Muscle of leg (tissue), 11 donors: ENCODE measurements around the gene AGBL4. TPM values are rescaled to one million over a fixed set of nuclear protein-coding genes. Genes with fewer than 3 reads are reported as not detected.
A peak's percentile ranks its signal among the peaks of the same experiment; 100 is the strongest.

Experiments used
- DNase-seq: peaks from one replicate; pipeline ENCODE4 v3.0.0; 2013
- H3K27ac ChIP-seq: one replicate; pipeline ENCODE4 v1.5.1; 2013; ENCODE audit warnings: mild to moderate bottlenecking, low read length, control low read depth
- H3K27me3 ChIP-seq: one replicate; pipeline ENCODE4 v1.6.1; 2013; ENCODE audit warnings: low read length; ENCODE audit not compliant: control insufficient read depth, insufficient read depth
- H3K36me3 ChIP-seq: one replicate; pipeline ENCODE4 v1.6.1; 2013; ENCODE audit warnings: low read length; ENCODE audit not compliant: control insufficient read depth, insufficient read depth
- H3K4me1 ChIP-seq: one replicate; pipeline ENCODE4 v1.6.1; 2013; ENCODE audit warnings: low read length; ENCODE audit not compliant: control insufficient read depth, insufficient read depth
- H3K4me3 ChIP-seq: one replicate; pipeline ENCODE4 v1.5.1; 2013; ENCODE audit warnings: low read length, control low read depth
- H3K9me3 ChIP-seq: replicated peaks from 2 replicates; pipeline ENCODE4 v1.6.1; 2013; ENCODE audit warnings: low read depth, low read length; ENCODE audit not compliant: control insufficient read depth
- WGBS: methylation state at CpG from one replicate; pipeline ENCODE4 v1.1.5; 2013; ENCODE audit warnings: missing lambda C conversion rate; ENCODE audit not compliant: insufficient coverage; 5-methylcytosine and 5-hydroxymethylcytosine counted together
- polyA plus RNA-seq, 8 donors: library from polyadenylated mRNA; unstranded; fragments of 120-200 nt; gene quantifications; one replicate each; pipeline versions ENCODE4 v1.2.1 to v1.2.3, GENCODE V29; 2013; ENCODE audit warnings: inconsistent platforms in 1 of 8, low replicate concordance in 1 of 8; ENCODE audit not compliant: insufficient read length in 8 of 8, insufficient read depth in 1 of 8
- total RNA-seq: library from RNA; stranded (reverse); fragments of 120-200 nt; gene quantifications from one replicate; pipeline ENCODE4 v1.2.4, GENCODE V29; 2013

Gene AGBL4
- total and polyA plus RNA-seq, 9 donors, result 0.05 to 0.50 (median 0.18) TPM

GRCh38 chr1:48644190-48644900, 1379.4 kb downstream of the AGBL4 start:
- no peak overlapping the region for H3K4me3 ChIP-seq
- H3K9me3 ChIP-seq, result no peaks in the 10 kb centered on the region
- DNase-seq, result no peak
- no peaks in the 10 kb centered on the region for H3K4me1 ChIP-seq
- H3K27ac ChIP-seq, result no peak overlapping the region
- 74% methylated on average over 4 of the region's 7 CpGs for WGBS
- H3K27me3 ChIP-seq, result peaks cover 2% of the 10 kb centered on the region
- H3K36me3 ChIP-seq, result no peaks in the 10 kb centered on the region

GRCh38 chr1:48643193-48643592, 1380.6 kb downstream of the AGBL4 start:
- WGBS, result 90% methylated on average over 1 of the region's 1 CpG
- Histone ChIP-seq H3K4me1 (no peaks in the 10 kb centered on the region), H3K27ac (no peak overlapping the region), H3K27me3 (peaks cover 2% of the 10 kb centered on the region), H3K4me3 (no peak overlapping the region), H3K36me3 (no peaks in the 10 kb centered on the region), H3K9me3 (no peaks in the 10 kb centered on the region)
- no peak for DNase-seq

- H3K27ac ChIP-seq, result no peak overlapping the region
- no peaks in the 10 kb centered on the region for H3K4me1 ChIP-seq
- no peak for DNase-seq
- no peak overlapping the region for H3K4me3 ChIP-seq
- peaks cover 2% of the 10 kb centered on the region for H3K27me3 ChIP-seq
- 60% methylated on average over 1 of the region's 5 CpGs for WGBS
- no peaks in the 10 kb centered on the region for H3K9me3 ChIP-seq
- H3K36me3 ChIP-seq, result no peaks in the 10 kb centered on the region
Observed at GRCh38 chr1:48640836-48641492, 1382.8 kb downstream of the AGBL4 start.

- WGBS, result 75% methylated on average over 2 of the region's 3 CpGs
Observed at GRCh38 chr1:48629867-48630266, 1393.9 kb downstream of the AGBL4 start.

GRCh38 chr1:48627486-48627885, 1396.3 kb downstream of the AGBL4 start:
- DNase-seq, result peak; percentile 86
- Histone ChIP-seq H3K27ac (no peak overlapping the region), H3K9me3 (no peaks in the 10 kb centered on the region), H3K36me3 (no peaks in the 10 kb centered on the region), H3K4me3 (no peak overlapping the region), H3K4me1 (peaks cover 8% of the 10 kb centered on the region), H3K27me3 (no peaks in the 10 kb centered on the region)
- 0% methylated on average over 2 of the region's 5 CpGs for WGBS

More at GRCh38 chr1:48629867-48630266, 1393.9 kb downstream of the AGBL4 start:
- no peaks in the 10 kb centered on the region for H3K27me3 ChIP-seq
- H3K4me1 ChIP-seq, result peaks cover 8% of the 10 kb centered on the region
- no peak overlapping the region for H3K27ac ChIP-seq
- no peak overlapping the region for H3K4me3 ChIP-seq
- H3K36me3 ChIP-seq, result no peaks in the 10 kb centered on the region
- DNase-seq, result no peak
- no peaks in the 10 kb centered on the region for H3K9me3 ChIP-seq

GRCh38 chr1:48619539-48619938, 1404.2 kb downstream of the AGBL4 start:
- Histone ChIP-seq H3K36me3 (no peaks in the 10 kb centered on the region), H3K9me3 (no peaks in the 10 kb centered on the region), H3K4me1 (peaks cover 5% of the 10 kb centered on the region), H3K27ac (no peak overlapping the region), H3K4me3 (peak overlapping the region; percentile 17), H3K27me3 (peaks cover 4% of the 10 kb centered on the region)
- DNase-seq, result peak; percentile 31
- WGBS, result 21% methylated on average over 6 of the region's 9 CpGs

DNA sequence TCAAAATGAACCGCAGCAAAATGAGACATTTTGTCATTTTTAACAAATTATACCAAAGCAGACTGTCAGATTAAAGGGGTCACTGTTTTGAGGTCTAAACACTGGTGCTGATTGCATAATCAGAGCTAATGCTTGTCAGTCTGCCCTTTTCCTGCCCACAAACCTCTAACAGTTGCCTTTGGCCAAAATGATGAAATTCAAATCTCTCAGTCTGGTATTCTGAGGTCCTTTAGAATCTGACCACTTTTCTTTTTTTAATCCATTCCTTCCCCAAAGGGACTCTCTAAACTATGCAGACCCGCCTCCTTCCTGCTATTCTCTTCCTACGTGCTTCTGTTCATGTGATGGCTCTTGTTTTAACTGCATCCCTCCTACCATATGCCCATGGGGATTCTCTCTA, 1406.5 kb downstream of the AGBL4 start:
- no peak for DNase-seq
- Histone ChIP-seq H3K27ac (no peak overlapping the region), H3K27me3 (peaks cover 4% of the 10 kb centered on the region), H3K4me3 (no peak overlapping the region), H3K4me1 (peaks cover 5% of the 10 kb centered on the region), H3K36me3 (no peaks in the 10 kb centered on the region), H3K9me3 (no peaks in the 10 kb centered on the region)
- WGBS, result 35% methylated on average over 2 of the region's 3 CpGs

GRCh38 chr1:48616710-48617109, 1407.0 kb downstream of the AGBL4 start:
- no peak overlapping the region for H3K4me3 ChIP-seq
- no CpG with 5 or more reads among the region's 2 CpGs for WGBS
- H3K36me3 ChIP-seq, result no peaks in the 10 kb centered on the region
- no peaks in the 10 kb centered on the region for H3K9me3 ChIP-seq
- DNase-seq, result no peak
- H3K27me3 ChIP-seq, result peaks cover 4% of the 10 kb centered on the region
- H3K27ac ChIP-seq, result no peak overlapping the region
- H3K4me1 ChIP-seq, result peaks cover 5% of the 10 kb centered on the region

DNA sequence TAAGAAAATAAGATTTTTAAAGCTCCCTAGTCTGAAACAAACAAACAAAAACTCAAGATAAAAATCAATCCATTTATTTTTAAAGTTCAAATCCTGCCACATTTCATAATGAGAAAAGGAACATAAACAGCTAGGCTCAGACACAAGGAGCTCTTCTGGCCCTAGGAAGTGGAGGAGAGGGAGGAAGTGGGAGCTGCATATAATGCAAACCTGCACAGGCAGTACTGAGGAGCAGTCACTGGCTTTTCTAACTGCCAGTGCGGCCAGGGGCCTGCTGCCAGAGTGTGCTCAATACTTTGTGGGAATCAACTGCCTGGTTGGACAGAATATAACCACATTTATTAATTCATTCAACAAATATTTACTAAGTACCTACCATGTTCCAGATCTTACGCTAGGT, 1411.9 kb downstream of the AGBL4 start:
- Histone ChIP-seq H3K9me3 (no peaks in the 10 kb centered on the region), H3K4me1 (peaks cover 6% of the 10 kb centered on the region), H3K4me3 (no peak overlapping the region), H3K27ac (no peak overlapping the region), H3K27me3 (no peaks in the 10 kb centered on the region), H3K36me3 (no peaks in the 10 kb centered on the region)
- DNase-seq, result no peak
- no CpG with 5 or more reads among the region's 2 CpGs for WGBS

DNA sequence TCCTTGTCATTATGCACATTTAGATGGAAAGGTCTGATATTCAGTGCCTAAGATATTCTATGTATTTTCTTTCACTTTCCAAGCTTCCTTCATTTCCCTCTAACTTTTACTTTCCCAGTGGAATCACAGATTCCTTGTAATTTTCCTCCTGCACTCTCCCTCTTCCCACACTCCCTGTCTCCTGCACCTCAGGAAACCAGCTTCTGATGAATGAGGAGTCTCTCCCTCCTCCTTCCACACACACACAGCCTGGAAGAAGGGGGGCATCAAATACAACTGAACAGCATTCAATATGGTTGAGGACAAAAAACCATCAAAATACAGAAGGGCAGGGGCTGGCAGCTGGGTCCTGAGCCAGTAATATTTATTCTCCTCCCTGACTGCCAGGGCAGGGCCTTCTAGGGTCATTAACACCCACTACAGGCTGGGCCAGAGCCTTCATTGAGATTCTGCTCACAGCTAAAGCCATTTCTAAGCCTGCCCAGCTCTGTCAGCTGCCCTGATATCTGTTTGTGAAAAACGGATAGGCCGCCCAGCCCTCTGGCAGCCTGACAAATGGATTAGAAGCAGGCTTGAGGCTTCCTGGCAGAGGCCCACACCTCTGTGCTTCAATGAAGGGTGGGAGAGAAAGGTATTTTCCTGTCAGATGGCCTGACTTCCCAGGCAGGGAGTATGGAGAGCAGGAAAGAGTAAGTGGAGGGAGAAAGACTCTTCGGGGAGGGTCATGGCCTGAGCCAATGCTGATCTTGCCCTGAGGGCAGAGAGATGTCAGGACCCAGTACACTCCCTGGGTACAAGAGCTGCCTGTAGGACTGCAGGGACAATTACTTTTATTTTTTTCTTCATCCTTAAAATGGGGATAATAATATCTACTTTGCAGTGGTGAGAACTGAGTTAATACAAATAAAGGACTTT, 1412.9 kb downstream of the AGBL4 start:
- H3K9me3 ChIP-seq, result no peaks in the 10 kb centered on the region
- WGBS, result 49% methylated on average over 3 of the region's 3 CpGs
- peak; percentile 27 for DNase-seq

More for the DNA sequence above, 1412.9 kb downstream of the AGBL4 start:
- Histone ChIP-seq H3K4me3 (no peak overlapping the region), H3K4me1 (peaks cover 6% of the 10 kb centered on the region), H3K36me3 (no peaks in the 10 kb centered on the region), H3K27me3 (no peaks in the 10 kb centered on the region), H3K27ac (no peak overlapping the region)
